Right hindlimb (tissue), 1 donor: ENCODE measurements around the gene ABTB1.

Source experiments
- DNase-seq: peaks from one replicate; pipeline ENCODE4 v3.0.0-alpha.2; 2018

ABTB1 gene

DNA sequence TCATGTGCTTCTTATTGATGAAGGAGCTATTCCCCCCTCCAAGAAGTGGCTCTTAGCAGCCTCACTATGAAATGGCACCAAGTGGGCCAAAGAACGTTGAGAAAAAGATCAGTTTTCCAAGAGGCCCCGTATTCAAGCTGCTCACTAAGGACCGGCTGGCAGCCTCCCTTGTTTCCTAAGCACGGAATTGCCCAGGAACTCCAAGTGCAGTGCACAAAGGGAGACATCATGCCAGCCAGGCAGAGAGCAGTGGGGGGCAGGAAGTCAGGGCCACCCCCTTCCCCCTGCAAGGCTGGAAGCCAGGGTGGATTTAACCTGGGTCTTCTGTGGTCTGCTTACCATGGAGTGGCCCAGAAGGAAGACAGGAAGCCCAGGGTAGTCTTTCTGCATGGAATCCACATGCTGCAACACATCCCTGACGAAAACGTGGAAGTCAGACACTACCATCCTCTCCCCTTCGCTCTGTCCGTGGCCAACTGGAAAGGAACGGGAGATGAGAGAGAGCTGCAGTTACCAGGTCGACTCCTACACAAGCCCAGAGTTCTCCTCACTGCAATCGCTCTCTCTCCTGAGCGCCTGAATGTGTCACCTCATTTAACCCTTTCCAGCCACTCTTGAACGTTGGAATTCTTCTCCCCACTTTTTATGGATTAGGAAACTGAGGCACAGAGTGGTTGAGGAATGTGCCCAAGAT is 49.5 kb downstream of the ABTB1 start:
- DNase-seq, result no peak

- no peak for DNase-seq
Observed at GRCh38 chr3:127723011-127723567, 50.3 kb downstream of the ABTB1 start.

DNA sequence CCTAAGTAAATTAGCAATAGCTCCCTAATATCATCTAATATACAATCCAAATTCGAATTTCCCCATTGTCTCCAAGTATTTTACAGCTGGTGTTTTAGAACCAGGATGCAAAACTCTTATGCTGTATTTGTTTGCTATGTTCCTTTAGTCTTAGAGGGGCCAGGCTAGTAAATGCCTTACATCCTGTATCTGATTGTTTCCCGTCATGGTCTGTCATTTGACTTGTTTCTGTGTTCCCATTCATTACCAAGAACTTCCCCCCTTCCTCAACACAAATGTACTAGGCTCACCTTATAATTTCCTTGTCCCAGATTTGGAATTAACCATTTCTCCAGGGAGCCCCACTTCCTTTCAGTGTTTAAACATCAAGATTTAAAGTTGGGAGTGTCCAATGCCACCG is 54.1 kb downstream of the ABTB1 start:
- DNase-seq, result no peak

GRCh38 chr3:127728417-127729015 is 55.8 kb downstream of the ABTB1 start:
- DNase-seq, result no peak

DNA sequence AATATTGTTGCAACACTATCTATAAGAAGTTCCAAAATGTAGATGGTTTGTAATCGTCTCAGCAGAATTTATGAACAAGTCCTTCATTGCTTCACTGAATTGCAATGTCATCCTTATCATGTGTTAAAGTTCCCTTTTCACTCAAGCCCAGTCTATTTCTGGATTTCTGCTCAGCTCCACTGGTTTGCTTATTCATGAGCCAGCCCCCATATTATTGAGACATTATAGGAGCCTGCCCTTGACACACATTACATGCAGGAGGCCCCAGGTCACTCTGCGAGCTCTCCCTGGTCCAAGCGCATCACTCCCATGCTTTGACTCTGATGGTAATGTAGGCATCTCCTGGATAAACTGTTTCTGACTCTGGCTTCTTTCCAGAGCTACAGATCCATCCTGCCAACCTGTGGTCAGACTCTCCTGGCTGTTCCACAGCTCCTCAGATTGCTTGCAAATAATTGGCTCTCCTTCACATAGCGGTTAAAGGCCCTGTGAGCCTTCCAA is 56.9 kb downstream of the ABTB1 start:
- DNase-seq, result no peak

DNA sequence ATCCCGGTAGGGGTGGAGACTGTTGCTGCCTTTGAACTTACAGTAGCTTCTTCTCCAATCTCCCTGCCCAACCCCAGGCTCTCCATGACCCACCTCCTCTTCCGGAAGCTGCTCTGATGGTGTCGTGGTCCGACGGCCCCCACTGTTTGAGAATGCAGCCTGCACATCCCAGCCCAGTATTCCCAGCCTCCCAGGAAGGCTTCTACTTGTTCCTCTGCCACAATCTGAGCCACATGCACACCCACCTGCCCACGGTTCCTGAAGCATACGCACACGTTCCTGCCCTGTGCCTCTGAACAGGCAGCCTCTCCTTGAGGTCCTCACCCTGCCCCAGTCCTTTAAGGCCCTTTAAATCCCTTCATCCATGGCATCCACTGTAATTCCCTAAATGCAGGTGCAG is 57.4 kb downstream of the ABTB1 start:
- no peak for DNase-seq
